Upper lobe of left lung (tissue), 4 donors: ENCODE data around the gene VWA1.

ENCODE experiments used
- CTCF ChIP-seq, 6 experiments: fragments of 450-650 bp in 4 of 6; fragments of 200-600 bp in 2 of 6; sonication (generic) in 2 of 6; IDR thresholded peaks; one replicate each; pipeline ENCODE4 v1.5.1; 2016 to 2019; ENCODE audit warnings: antibody characterized with exemption in 6 of 6
- EP300 ChIP-seq, 4 donors: sonication (generic); formaldehyde crosslinking; IDR thresholded peaks; one replicate each; pipeline ENCODE4 v1.5.1; 2017; ENCODE audit warnings: antibody characterized with exemption in 4 of 4, control low read depth in 2 of 4
- POLR2A ChIP-seq, 4 donors: fragments of 450-650 bp; IDR thresholded peaks; one replicate each; pipeline ENCODE4 v1.5.1; 2016 to 2017; ENCODE audit warnings: antibody characterized with exemption in 4 of 4, mild to moderate bottlenecking in 2 of 4

DNA sequence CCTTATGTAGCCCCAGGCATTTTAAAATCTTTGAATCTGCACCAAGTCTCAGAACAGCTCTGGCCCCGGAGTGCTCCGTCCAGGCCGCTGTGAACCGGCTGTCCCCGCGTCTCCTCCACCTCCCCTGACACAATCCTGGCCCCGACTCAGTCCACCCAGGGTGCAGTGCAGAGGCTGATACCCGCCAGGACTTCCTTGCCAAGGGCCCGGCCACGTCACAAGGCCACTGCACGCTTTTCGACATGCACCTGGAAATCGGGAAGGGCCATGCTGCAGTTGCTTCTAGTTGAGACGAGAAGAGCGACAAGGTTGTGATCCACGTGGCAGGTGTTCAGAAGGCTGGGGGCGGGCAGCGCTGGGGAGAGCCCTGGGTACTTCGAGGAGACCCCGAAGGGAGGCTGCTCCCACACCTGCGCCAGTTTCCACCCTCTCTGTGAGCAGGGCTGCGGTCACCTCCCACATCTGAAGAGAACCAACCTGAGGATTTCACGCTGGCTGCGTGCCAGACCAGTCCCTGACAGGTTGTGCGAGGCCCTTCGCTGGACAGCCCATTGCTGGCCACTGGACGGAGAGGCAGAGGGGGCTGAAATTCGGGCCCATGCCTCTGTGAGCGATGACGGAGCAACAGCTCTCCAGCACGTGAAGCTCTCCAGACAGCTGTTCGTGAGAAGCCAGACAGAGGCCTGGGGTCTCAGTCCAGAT lies 6.7 kb downstream of the VWA1 start:
- no peak for TF ChIP-seq POLR2A (IDR thresholded peaks at IDR 0.05)
- TF ChIP-seq EP300 (IDR thresholded peaks at IDR 0.05) = no peak
- TF ChIP-seq CTCF (IDR thresholded peaks at IDR 0.05) = no peak
